Peyer's patch (tissue), 4 donors: ENCODE measurements around the gene SUN2. TPM values are rescaled to one million over a fixed set of nuclear protein-coding genes. Genes with fewer than 3 reads are reported as not detected.

ENCODE experiments used
- DNase-seq, 3 donors: peaks; one replicate each; pipeline ENCODE4 v3.0.0-alpha.2; 2017 to 2019
- H3K27ac ChIP-seq, 4 donors: fragments of 200-600 bp; sonication (generic); one replicate each; pipeline ENCODE4 v1.5.1; 2016 to 2019
- H3K27me3 ChIP-seq, 2 donors: fragments of 200-600 bp; sonication (generic); one replicate each; pipeline ENCODE4 v1.5.1; 2019
- H3K36me3 ChIP-seq, 3 donors: fragments of 200-600 bp; sonication (generic); one replicate each; pipeline ENCODE4 v1.5.1; 2016 to 2019
- H3K4me1 ChIP-seq, 4 donors: fragments of 200-600 bp; sonication (generic); one replicate each; pipeline ENCODE4 v1.5.1; 2016 to 2019
- H3K4me3 ChIP-seq, 4 donors: fragments of 200-600 bp; sonication (generic); 1 replicate in 3 of 4; 2 replicates in 1 of 4; pipeline ENCODE4 v1.5.1; 2016 to 2019; ENCODE audit warnings: mild to moderate bottlenecking in 1 of 4
- H3K9me3 ChIP-seq, 4 donors: fragments of 200-600 bp; sonication (generic); one replicate each; pipeline ENCODE4 v1.5.1; 2016 to 2019; ENCODE audit warnings: mild to moderate bottlenecking in 1 of 4
- CTCF ChIP-seq, 6 experiments: fragments of 450-650 bp in 4 of 6; fragments of 200-600 bp in 2 of 6; sonication (generic) in 1 of 6; IDR thresholded peaks; one replicate each; pipeline ENCODE4 v1.5.1; 2017 to 2019; ENCODE audit warnings: antibody characterized with exemption in 6 of 6, mild to moderate bottlenecking in 3 of 6, moderate library complexity in 1 of 6
- POLR2A ChIP-seq, 2 donors: fragments of 450-650 bp; IDR thresholded peaks; one replicate each; pipeline ENCODE4 v1.5.1; 2017; ENCODE audit warnings: antibody characterized with exemption in 2 of 2, mild to moderate bottlenecking in 2 of 2, moderate library complexity in 2 of 2
- total RNA-seq, 4 donors: library from RNA; depleted of rRNA; stranded (reverse); fragments of >200 nt; gene quantifications; one replicate each; pipeline ENCODE4 v1.1.0, GENCODE V29; 2016

SUN2 gene
- total RNA-seq, 4 donors from 2014 or later, result 171 to 291 (median 248) TPM

- H3K4me1 ChIP-seq, result peaks cover 0 to 9% (median 3%) of the 10 kb centered on the region in 4 donors
- no peak overlapping the region for H3K4me3 ChIP-seq
- no peak overlapping the region for H3K27ac ChIP-seq
These were observed 40.6 kb upstream of the SUN2 start for GRCh38 chr22:38796262-38796957.

GRCh38 chr22:38795569-38795968 lies 39.8 kb upstream of the SUN2 start:
- Histone ChIP-seq H3K4me1 (peaks cover 0 to 9% (median 3%) of the 10 kb centered on the region in 4 donors), H3K9me3 (peaks cover 0 to 3% (median 0%) of the 10 kb centered on the region in 4 donors), H3K27me3 (no peaks in the 10 kb centered on the region), H3K4me3 (no peak overlapping the region), H3K36me3 (peaks cover 0 to 1% (median 0%) of the 10 kb centered on the region in 3 donors), H3K27ac (no peak overlapping the region)
- TF ChIP-seq CTCF (IDR thresholded peaks at IDR 0.05) (no peak), POLR2A (IDR thresholded peaks at IDR 0.05) (no peak)
- no peak for DNase-seq

More at GRCh38 chr22:38796262-38796957, 40.6 kb upstream of the SUN2 start:
- Histone ChIP-seq H3K9me3 (peaks cover 0 to 3% (median 0%) of the 10 kb centered on the region in 4 donors), H3K27me3 (no peaks in the 10 kb centered on the region), H3K36me3 (no peaks in the 10 kb centered on the region)
- no peak for DNase-seq
- no peak for TF ChIP-seq CTCF (IDR thresholded peaks at IDR 0.05)
- no peak for TF ChIP-seq POLR2A (IDR thresholded peaks at IDR 0.05)

GRCh38 chr22:38793721-38794466 lies 38.1 kb upstream of the SUN2 start, which contains the start of gene DNAL4:
Gene DNAL4, minus strand, starts transcription at chr22:38794143. Its CDS starts 11,412 bp downstream, at chr22:38782731.
- peak within 1 kb of the TSS; percentile 75 to 86 (median 78) for H3K27ac ChIP-seq
- DNase-seq, result peak; percentile 88 to 99 (median 97)
- peaks cover 0 to 10% (median 0%) of the 10 kb centered on the region in 3 donors for H3K36me3 ChIP-seq
- H3K9me3 ChIP-seq, result no peaks in the 10 kb centered on the region
- H3K27me3 ChIP-seq, result no peaks in the 10 kb centered on the region
- H3K4me1 ChIP-seq, result peaks cover 0 to 12% (median 3%) of the 10 kb centered on the region in 4 donors
- H3K4me3 ChIP-seq, result peak within 1 kb of the TSS; percentile 80 to 91 (median 88)
- TF ChIP-seq POLR2A (IDR thresholded peaks at IDR 0.05) (peak in 1 of 2 donors; percentile 8), CTCF (IDR thresholded peaks at IDR 0.05) (no peak)

GRCh38 chr22:38793317-38793716 lies 37.5 kb upstream of the SUN2 start:
- Histone ChIP-seq H3K4me3 (peak overlapping the region; percentile 80 to 91 (median 88)), H3K4me1 (peaks cover 0 to 18% (median 3%) of the 10 kb centered on the region in 4 donors), H3K27me3 (no peaks in the 10 kb centered on the region), H3K36me3 (peaks cover 0 to 10% (median 0%) of the 10 kb centered on the region in 3 donors), H3K9me3 (no peaks in the 10 kb centered on the region), H3K27ac (peak overlapping the region; percentile 75 to 86 (median 78))
- no peak for TF ChIP-seq CTCF (IDR thresholded peaks at IDR 0.05)
- TF ChIP-seq POLR2A (IDR thresholded peaks at IDR 0.05), result no peak
- DNase-seq, result no peak

- peaks cover 0 to 10% (median 0%) of the 10 kb centered on the region in 3 donors for H3K36me3 ChIP-seq
- peak overlapping the region in 2 of 4 donors; percentile 87 to 88 for H3K4me3 ChIP-seq
- H3K27ac ChIP-seq, result no peak overlapping the region
- H3K9me3 ChIP-seq, result no peaks in the 10 kb centered on the region
- no peak for DNase-seq
- peaks cover 0 to 23% (median 3%) of the 10 kb centered on the region in 4 donors for H3K4me1 ChIP-seq
- TF ChIP-seq CTCF (IDR thresholded peaks at IDR 0.05) (no peak), POLR2A (IDR thresholded peaks at IDR 0.05) (no peak)
- no peaks in the 10 kb centered on the region for H3K27me3 ChIP-seq
These were observed 37.0 kb upstream of the SUN2 start for GRCh38 chr22:38792833-38793232.
